Suprapubic skin (tissue), 4 donors: ENCODE data around the gene AIDA. TPM values are rescaled to one million over a fixed set of nuclear protein-coding genes. Genes with fewer than 3 reads are reported as not detected.
"Not testable (repeated sequence)": the region's sequence is repeated elsewhere in the genome, so short reads cannot be mapped to it uniquely, and the experiment has no call there.

Experiments
- DNase-seq, 2 donors: peaks; one replicate each; pipeline ENCODE4 v3.0.0-alpha.2; 2019; ENCODE audit warnings: low spot score in 2 of 2
- H3K27ac ChIP-seq: fragments of 200-600 bp; sonication (generic); one replicate; pipeline ENCODE4 v1.5.1; 2019
- H3K27me3 ChIP-seq: fragments of 200-600 bp; sonication (generic); one replicate; pipeline ENCODE4 v1.5.1; 2019
- H3K36me3 ChIP-seq: fragments of 200-600 bp; sonication (generic); one replicate; pipeline ENCODE4 v1.5.1; 2019
- H3K4me1 ChIP-seq: fragments of 200-600 bp; sonication (generic); one replicate; pipeline ENCODE4 v1.5.1; 2019
- H3K4me3 ChIP-seq: fragments of 200-600 bp; sonication (generic); one replicate; pipeline ENCODE4 v1.5.1; 2019; ENCODE audit warnings: mild to moderate bottlenecking
- H3K9me3 ChIP-seq: fragments of 200-600 bp; sonication (generic); one replicate; pipeline ENCODE4 v1.5.1; 2019
- EP300 ChIP-seq: sonication (generic); formaldehyde crosslinking; IDR thresholded peaks from one replicate; pipeline ENCODE4 v1.6.1; 2017; ENCODE audit warnings: antibody characterized with exemption
- POLR2A ChIP-seq, 2 donors: fragments of 450-650 bp; IDR thresholded peaks; one replicate each; pipeline ENCODE4 v1.6.1; 2017; ENCODE audit warnings: antibody characterized with exemption in 2 of 2, mild to moderate bottlenecking in 2 of 2, moderate library complexity in 2 of 2
- POLR2AphosphoS5 ChIP-seq, 3 donors: sonication (generic); formaldehyde crosslinking; IDR thresholded peaks; one replicate each; pipeline ENCODE4 v1.6.1; 2017; ENCODE audit warnings: antibody characterized with exemption in 3 of 3
- WGBS: methylation state at CpG from one replicate; pipeline ENCODE4 v1.1.5; 2018; 5-methylcytosine and 5-hydroxymethylcytosine counted together
- total RNA-seq, 4 donors: library from RNA; depleted of rRNA; stranded (reverse); fragments of >200 nt; gene quantifications; one replicate each; pipeline ENCODE4 v1.1.0, GENCODE V29; 2016
- TF ChIP-seq, protein P1 (sequence below), 2 donors: fragments of 200-600 bp in 1 of 2; fragments of 450-650 bp in 1 of 2; sonication (generic) in 1 of 2; IDR thresholded peaks; one replicate each; pipeline ENCODE4 v1.5.1; 2016 to 2019; ENCODE audit warnings: antibody characterized with exemption in 2 of 2, mild to moderate bottlenecking in 1 of 2, moderate library complexity in 1 of 2

The AIDA gene
- total RNA-seq, 4 donors from 2014 or later, result 27.1 to 31.3 (median 29.1) TPM

DNA sequence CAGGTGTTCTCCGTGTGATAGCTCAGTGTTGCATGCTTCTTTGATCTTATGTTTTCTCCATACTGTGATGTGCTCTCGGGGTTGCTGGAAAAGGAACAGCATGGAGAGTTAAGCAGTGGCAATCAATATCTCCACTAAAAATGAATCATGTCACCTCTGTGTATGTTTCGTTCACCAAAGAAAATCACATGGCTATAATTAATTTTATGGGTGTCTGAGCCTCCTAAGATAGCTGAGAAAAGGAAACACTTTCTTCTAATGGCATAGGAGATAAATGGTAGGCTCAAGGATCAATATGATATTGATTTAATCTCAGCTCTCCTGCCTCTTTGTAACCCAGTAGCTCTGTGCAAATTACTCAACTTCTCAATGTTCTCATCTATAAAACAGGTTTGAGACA, 39.0 kb upstream of the AIDA start:
- DNase-seq, result no peak
- TF ChIP-seq, protein P1, sequence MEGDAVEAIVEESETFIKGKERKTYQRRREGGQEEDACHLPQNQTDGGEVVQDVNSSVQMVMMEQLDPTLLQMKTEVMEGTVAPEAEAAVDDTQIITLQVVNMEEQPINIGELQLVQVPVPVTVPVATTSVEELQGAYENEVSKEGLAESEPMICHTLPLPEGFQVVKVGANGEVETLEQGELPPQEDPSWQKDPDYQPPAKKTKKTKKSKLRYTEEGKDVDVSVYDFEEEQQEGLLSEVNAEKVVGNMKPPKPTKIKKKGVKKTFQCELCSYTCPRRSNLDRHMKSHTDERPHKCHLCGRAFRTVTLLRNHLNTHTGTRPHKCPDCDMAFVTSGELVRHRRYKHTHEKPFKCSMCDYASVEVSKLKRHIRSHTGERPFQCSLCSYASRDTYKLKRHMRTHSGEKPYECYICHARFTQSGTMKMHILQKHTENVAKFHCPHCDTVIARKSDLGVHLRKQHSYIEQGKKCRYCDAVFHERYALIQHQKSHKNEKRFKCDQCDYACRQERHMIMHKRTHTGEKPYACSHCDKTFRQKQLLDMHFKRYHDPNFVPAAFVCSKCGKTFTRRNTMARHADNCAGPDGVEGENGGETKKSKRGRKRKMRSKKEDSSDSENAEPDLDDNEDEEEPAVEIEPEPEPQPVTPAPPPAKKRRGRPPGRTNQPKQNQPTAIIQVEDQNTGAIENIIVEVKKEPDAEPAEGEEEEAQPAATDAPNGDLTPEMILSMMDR (IDR thresholded peaks at IDR 0.05), result no peak
- no peak for TF ChIP-seq POLR2A (IDR thresholded peaks at IDR 0.05)
- TF ChIP-seq POLR2AphosphoS5 (IDR thresholded peaks at IDR 0.05), result no peak
- TF ChIP-seq EP300, result no peak
- 92% methylated on average over 3 of the region's 3 CpGs for WGBS

DNA sequence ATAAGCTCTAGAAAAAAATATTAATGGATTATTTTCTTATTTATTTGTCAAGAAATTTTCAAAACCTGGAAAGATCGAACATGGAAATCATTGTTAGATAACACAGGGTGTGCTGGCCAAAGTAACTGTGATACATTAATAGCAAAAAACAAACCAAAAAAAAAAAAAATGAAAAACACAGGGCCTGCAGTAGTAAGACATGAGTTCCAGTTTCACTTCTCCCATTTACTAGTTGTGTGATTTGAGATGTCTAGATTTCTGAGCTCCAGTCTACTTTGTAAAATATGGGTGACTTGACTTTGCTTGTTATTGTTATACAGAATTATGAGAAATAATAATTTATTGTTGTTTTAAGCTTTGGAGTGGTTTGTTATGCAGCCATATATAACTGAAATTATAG, 38.4 kb upstream of the AIDA start:
- H3K27ac ChIP-seq, result no peak overlapping the region
- TF ChIP-seq POLR2A (IDR thresholded peaks at IDR 0.05) (no peak), EP300 (no peak), POLR2AphosphoS5 (IDR thresholded peaks at IDR 0.05) (no peak)
- TF ChIP-seq, protein P1 (IDR thresholded peaks at IDR 0.05), result no peak
- 95% methylated on average over 1 of the region's 1 CpG for WGBS
- no peaks in the 10 kb centered on the region for H3K27me3 ChIP-seq
- peaks cover 9% of the 10 kb centered on the region for H3K4me1 ChIP-seq
- no peaks in the 10 kb centered on the region for H3K36me3 ChIP-seq
- no peak overlapping the region for H3K4me3 ChIP-seq
- DNase-seq, result no peak
- H3K9me3 ChIP-seq, result no peaks in the 10 kb centered on the region

More for the DNA sequence above, 39.0 kb upstream of the AIDA start:
- Histone ChIP-seq H3K9me3 (no peaks in the 10 kb centered on the region), H3K27ac (no peak overlapping the region), H3K4me3 (no peak overlapping the region), H3K36me3 (no peaks in the 10 kb centered on the region), H3K4me1 (peaks cover 9% of the 10 kb centered on the region), H3K27me3 (no peaks in the 10 kb centered on the region)

DNA sequence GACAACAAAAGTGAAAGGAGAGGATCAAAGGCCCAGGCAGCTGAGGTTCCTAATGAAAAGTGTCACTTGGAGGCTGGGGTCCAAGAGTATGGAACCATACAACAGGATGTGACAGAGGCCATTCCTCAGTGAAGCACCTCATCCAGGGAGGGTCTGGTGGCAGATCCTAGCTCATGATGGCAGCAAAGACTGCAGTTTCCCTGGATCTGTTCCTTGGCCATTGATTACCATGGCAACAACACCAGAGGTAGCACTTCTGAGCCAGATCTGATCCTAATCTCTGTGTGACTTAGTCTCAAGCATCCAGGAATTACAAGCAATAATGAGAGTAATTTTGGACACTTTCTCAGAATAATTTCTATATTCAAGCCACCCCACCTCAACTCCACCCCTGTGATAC, 37.6 kb upstream of the AIDA start:
- H3K36me3 ChIP-seq, result no peaks in the 10 kb centered on the region
- DNase-seq, result no peak
- no peak overlapping the region for H3K27ac ChIP-seq
- peaks cover 5% of the 10 kb centered on the region for H3K4me1 ChIP-seq
- H3K9me3 ChIP-seq, result no peaks in the 10 kb centered on the region
- TF ChIP-seq EP300 (no peak), POLR2A (IDR thresholded peaks at IDR 0.05) (no peak), POLR2AphosphoS5 (IDR thresholded peaks at IDR 0.05) (no peak)
- TF ChIP-seq, protein P1 (IDR thresholded peaks at IDR 0.05), result no peak
- no peaks in the 10 kb centered on the region for H3K27me3 ChIP-seq
- H3K4me3 ChIP-seq, result no peak overlapping the region

DNA sequence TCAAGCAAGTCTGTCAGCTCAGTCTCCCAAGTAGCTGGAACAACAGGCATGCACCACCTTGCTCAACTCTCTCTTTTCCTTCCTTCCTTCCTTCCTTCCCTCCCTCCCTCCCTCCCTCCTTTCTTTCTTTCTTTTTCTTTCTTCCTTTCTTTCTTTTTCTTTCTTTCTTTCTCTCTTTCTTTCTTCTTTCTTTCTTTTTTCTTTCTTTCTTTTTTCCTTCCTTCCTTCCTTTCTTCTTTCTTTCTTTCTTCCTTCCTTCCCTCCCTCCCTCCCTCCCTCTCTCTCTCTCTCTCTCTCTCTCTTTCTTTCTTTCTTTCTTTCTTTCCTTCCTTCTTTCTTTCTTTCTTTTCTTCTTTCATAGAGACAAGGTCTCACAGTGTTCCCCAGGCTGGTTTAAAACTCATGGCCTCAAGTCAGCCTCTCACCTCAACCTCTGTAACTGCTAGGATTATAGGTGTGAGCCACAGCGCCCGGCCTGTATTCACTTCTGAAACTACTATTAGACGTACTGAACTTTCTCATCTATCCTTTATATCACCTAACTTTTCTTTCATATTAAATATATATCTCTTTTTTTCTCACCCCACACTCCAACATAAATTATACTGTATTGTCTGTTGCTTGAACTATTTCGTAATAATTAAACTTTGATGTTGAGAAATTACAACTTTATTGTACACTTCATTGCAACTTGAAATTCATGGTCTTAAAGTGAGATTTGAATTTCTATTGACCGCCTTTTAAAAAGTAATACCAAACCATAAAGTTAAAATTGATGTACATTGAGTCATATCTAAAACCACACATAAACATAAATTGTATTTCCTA, 29.6 kb upstream of the AIDA start:
- not testable (repeated sequence) for H3K27me3 ChIP-seq, DNase-seq, H3K9me3 ChIP-seq, H3K4me3 ChIP-seq, H3K4me1 ChIP-seq, H3K36me3 ChIP-seq, H3K27ac ChIP-seq
- WGBS, result 94% methylated on average over 5 of the region's 5 CpGs

DNA sequence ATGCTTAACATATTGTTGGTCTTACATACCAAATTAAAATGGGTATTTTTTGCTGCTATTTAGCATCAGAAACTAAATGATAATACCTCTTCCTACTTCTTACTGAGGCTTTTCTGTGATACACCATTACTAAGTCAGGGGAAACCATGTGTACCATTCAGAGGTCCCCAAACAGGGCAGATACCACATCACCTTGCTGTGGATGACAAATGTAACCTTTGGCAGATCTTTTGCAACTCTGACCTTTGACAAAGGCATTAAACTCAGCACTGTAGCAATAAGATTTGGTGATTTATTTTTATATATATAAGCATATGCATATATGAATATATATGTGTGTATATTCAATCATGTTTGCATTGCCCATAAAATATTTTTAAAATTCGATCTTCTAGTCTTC, 27.6 kb upstream of the AIDA start:
- TF ChIP-seq, protein P1 (IDR thresholded peaks at IDR 0.05), result no peak
- no peak for TF ChIP-seq POLR2A (IDR thresholded peaks at IDR 0.05)
- TF ChIP-seq EP300, result no peak
- TF ChIP-seq POLR2AphosphoS5 (IDR thresholded peaks at IDR 0.05), result no peak
- DNase-seq, result no peak
- H3K36me3 ChIP-seq, result peaks cover 13% of the 10 kb centered on the region
- 72% methylated on average over 1 of the region's 1 CpG for WGBS
- peaks cover 5% of the 10 kb centered on the region for H3K4me1 ChIP-seq
- H3K9me3 ChIP-seq, result no peaks in the 10 kb centered on the region
- no peaks in the 10 kb centered on the region for H3K27me3 ChIP-seq
- H3K27ac ChIP-seq, result no peak overlapping the region
- no peak overlapping the region for H3K4me3 ChIP-seq
